ENCODE results near the gene CLIC3. TPM values are rescaled to one million over a fixed set of nuclear protein-coding genes. Genes with fewer than 3 reads are reported as not detected.
"Not testable (repeated sequence)": the region's sequence is repeated elsewhere in the genome, so short reads cannot be mapped to it uniquely, and the experiment has no call there.

Gene CLIC3, protein sequence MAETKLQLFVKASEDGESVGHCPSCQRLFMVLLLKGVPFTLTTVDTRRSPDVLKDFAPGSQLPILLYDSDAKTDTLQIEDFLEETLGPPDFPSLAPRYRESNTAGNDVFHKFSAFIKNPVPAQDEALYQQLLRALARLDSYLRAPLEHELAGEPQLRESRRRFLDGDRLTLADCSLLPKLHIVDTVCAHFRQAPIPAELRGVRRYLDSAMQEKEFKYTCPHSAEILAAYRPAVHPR
- polyA plus RNA-seq (ENCODE audit: insufficient read length in 4 of 4): 1 to 10 TPM in 1 of 4 donors, under 1 TPM in 3; 0.34 to 1.4 (median 0.57) TPM

DNA sequence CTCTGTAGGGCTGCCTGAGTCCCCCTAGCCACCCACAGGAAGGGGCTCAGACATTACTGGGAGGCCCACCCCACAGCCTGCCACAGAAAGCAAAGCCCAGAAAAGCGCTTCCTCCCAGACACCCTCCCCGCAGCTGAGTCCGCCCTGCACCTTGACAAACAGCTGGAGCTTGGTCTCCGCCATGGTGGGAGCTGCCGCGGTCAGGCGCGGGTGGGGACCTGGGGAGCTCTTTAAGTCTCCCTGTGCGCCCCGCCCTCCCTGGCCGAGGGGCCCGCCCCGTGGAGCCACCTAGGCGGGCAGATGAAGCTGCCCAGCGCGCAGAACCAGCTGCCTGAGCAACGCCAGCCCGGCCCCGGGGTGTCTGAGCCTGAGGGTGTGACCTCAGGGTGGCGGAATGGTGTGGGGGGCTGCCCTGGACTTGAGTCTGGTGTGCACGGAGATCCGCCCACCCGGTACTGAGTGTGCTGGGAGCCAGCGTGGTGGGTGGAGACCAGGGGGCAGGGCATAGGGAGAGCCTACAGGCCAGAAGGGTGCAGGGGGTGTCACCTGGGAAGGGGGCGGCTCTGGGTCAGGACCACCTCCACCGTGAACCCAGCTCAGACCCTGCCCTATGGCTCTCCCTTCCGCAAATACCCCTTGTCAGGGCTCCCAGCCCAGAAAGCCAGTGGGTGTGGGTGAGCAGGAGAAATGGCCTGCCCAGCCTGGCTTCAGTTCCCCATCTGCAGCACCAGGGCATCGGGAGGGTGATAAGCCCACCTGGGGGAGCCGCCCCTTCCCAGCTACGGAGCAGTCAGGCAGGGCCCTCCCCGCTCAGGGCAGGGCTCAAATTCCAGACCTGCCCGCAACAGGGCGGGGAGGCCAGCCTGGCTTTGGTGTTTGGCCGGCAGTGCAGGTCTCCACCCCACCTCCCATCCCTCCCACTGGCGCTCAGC lies at the start of gene CLIC3:
Gene CLIC3, minus strand, starts transcription at position 208 of the 932 bp plus-strand sequence. Its CDS starts 25 bp downstream, at position 183.
- DNase-seq (ENCODE audit: low read depth in 4 of 4, low spot score in 3 of 4): no peak

DNA sequence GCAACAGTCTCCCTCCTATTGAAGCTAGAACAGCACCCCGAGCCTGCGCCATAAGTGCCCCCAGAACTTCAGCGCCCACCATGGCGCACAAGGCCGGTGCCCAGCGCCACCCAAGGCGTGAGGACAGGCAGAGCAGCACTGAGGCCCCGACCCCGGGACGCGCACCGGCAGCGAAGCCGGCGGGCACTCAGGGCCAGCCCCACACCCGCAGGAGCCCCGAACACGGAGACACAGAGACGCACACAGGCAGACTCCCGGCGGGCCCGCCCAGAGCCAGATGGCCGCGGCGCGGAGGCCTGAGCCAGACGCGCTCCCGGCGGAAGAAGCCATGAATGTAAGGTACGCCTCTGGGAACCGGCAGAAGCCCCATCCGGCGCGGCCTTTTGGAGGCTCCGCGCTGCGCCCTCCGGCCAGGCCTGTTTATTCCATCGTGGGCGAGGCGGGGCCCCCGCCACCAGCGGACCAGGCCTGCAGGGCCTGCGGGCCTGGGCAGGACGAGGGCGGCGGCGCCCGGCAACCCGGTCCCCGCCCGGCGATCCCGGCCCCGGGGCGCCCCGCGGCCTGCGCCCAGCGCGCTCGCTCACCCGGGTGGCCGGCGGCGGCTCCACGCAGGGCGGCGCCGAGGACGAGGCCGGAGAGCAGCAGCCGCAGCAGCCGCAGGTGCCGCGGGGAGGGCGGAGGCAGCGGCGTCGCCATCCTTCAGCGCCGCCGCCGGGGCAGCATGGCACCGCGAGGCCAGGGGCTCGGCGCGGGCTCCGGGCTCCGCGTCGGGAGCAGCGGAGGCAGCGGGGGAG lies 49.1 kb upstream of the CLIC3 start:
- DNase-seq (ENCODE audit: low read depth in 4 of 4, low spot score in 3 of 4): no peak

- no peak for DNase-seq (ENCODE audit: low read depth in 4 of 4, low spot score in 3 of 4)
These were observed 48.3 kb upstream of the CLIC3 start for GRCh38 chr9:137044502-137045177.

DNA sequence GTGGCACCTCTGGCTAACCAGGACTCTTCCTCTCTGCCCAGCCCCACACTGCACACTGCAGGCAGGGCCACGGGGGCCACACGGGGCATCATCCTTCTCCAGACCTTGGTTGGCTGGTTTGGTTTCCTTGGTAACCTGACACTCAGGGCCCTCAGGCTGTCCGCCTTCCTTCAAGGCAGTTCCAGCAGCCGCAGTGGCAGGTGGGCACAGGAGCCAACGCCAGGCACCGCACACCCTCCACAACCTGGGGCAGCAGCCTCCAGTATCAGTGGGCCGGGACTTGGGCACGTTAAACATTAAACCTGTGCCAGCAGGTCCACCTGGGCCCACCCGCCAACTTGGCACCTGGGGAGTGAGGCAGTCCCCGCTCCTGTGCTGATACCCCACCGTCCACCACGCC lies 47.7 kb upstream of the CLIC3 start:
- no peak for DNase-seq (ENCODE audit: low read depth in 4 of 4, low spot score in 3 of 4)

DNA sequence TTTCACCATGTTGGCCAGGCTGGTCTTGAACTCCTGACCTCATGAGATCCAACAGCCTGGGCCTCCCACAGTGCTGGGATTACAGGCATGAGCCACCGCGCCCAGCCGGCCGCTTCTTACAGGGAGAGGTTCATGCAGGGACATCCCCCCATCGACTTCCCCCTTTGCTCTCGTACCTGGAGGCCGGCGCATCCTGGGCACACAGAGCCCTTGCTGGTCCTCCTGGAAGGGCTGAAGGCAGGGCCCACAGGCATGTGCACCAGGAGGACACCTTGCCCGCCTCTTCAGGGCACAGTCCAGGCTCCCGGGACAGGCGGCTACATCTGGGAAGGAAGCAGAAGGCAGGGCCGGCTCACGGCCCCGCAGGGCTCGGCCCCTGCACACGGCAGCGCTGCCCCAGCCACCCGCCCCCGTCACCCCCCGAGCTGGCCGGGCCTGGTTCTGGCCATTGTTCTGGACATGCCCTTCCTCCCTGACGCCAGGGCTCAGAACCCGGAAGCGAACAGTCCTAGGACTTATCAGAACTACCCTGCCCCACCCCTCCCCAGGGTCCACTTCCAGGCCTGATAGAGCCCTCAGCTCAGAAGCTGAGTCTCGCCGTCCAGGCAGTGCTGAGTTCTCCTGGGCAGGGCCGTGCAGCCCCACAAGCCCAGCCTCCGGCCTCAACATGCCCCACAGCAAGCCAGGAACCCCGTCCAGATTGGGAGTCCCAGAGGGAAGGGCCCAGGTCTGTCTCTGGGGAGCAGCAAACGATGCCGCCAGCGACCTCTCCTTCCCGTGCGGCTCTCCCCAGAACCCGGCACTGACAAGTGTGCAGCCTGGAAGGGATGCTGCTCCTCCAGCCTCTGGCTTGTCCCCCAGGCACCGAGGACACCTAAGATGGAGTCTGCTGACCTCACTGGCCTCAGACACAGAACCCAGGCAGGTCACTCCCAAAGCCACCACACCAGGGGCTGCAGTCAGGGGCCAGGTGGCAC lies 46.7 kb upstream of the CLIC3 start:
- no peak for DNase-seq (ENCODE audit: low read depth in 4 of 4, low spot score in 3 of 4)

DNA sequence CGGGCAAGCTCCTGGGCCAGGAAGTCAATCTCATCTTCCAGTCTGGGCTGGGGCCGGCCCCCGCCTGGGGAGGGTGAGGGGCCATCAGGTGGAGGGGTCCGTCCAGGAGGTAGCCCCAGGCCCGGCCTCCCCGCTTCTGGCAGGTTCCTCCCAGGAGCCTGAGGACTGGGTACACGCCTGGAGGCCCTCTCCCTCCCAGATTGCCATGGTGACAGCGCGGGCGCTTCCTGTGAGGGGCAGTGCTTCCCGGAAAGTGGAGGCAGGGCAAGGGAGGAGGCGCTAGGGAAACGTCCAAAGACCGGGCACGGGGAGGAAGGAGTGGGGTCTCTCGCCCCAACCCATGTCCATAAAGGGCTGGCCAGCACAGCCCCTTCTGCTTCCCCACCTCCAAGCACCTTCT lies 44.8 kb upstream of the CLIC3 start:
- DNase-seq (ENCODE audit: low read depth in 4 of 4, low spot score in 3 of 4): no peak

DNA sequence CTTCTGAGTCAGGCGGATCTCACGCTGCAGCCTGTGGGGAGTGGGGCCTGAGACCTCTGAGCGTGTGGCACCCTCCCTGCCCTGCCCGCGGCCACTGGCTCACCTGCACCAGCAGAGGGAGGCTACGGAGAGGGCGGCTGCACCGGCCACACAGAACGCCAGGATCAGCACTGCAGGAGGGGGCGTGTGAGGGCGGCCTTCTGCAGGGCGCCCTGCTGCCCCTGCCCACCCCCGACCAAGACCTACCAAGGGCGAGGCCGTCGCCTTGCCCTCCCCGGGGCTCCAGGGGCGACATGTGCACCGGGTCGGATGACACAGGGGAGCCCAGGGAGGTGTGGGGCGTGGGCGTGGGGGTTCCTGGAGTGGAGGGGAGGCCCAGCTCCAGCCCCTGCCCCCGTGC lies 44.2 kb upstream of the CLIC3 start:
- no peak for DNase-seq (ENCODE audit: low read depth in 4 of 4, low spot score in 3 of 4)

DNA sequence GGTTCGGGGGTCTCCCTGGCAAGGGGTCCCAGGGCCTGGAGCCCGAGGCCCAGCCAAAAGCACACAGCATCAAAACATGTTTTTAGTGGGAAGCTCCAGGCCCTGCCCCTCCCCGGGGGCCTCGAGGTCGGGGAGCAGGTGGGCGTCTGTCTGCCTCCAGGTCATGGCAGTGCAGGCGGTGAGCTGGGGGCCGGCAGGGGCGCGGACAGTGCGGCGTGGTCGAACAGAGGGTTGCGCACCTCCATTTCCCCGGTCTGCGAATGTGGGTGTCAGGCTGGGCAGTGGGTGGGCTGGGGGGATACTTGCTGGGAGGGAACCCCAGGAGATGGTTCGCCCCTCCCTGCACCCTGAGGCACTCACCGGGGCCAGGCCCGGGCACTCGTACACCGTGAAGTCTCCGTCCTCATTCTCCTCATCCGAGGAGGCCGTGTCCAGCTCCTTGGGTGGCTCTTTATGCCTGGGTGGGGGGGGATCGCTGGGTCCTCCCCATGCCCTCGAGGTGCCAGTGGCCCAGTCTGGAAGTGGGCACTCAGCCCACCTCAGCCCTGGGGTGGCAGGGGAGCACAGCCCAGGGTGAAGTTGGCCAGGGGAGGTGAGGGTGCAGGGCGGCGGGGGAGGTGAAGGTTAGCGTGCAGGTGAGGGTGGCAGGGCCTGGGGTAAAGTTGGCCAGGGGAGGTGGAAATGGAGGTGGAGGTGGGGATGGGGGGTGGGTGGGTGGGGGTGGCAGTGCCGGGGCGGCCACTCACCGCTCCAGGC lies 43.4 kb upstream of the CLIC3 start:
- DNase-seq (ENCODE audit: low read depth in 4 of 4, low spot score in 3 of 4): no peak

DNA sequence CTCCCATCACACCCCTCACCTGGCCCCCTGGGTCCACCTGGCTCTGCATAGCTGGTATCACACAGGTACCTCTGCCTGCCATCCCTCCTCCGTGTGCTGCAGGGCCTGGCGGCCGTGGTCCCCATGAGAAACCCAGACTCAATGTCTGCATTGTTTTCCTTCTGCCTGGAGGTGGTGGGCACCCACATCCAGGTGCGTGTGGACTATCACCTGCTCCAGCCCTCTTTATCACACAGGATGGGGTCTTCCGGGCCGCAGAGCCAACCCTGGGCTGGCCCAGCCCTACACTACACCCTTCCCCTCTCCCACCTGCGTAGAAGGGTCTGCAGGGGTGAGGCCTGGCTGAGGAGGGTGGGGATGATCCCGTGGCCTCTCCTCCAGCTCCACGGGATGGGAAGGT lies 42.5 kb upstream of the CLIC3 start:
- DNase-seq (ENCODE audit: low read depth in 4 of 4, low spot score in 3 of 4): no peak

DNA sequence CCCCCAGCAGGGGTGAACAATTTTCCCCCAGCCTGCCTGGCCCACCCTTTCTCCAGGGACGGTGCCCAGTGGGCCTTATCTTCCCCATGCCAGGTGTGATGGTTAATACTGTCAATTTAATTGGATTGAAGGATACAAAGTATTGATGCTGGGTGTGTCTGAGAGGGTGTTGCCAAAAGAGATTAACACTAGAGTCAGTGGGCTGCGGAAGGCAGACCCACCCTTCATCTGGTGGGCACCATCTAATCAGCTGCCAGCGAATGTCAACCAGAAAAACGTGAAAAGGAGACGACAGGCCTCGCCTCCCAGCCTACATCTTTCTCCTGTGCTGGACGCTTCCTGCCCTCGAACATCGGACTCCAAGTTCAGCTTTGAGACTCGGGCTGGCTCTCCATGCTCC lies 41.1 kb upstream of the CLIC3 start:
- DNase-seq (ENCODE audit: low read depth in 4 of 4, low spot score in 3 of 4): no peak

- DNase-seq (ENCODE audit: low read depth in 4 of 4, low spot score in 3 of 4): no peak
These were observed 40.7 kb upstream of the CLIC3 start for GRCh38 chr9:137037035-137037434.

DNA sequence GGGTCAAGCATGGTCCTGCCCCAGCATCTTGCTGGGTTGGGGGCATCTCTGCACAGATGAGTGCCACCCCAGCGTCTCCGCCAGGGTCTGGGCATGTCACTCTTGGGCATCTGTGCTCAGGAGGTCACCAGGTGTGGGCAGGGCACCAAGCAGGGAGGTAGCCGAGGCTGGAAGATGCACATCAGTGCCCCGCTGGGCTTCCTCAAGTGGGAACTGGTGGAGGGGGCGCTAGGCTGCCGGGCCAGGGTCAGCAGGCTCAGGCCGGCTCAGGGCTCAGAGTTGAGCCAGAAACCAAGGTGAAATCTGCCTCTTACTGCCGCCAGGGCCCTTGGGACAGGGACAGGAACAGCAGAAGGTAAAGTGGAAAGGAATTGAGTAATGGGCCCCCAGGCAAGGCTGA lies 39.6 kb upstream of the CLIC3 start:
- no peak for DNase-seq (ENCODE audit: low read depth in 4 of 4, low spot score in 3 of 4)

DNA sequence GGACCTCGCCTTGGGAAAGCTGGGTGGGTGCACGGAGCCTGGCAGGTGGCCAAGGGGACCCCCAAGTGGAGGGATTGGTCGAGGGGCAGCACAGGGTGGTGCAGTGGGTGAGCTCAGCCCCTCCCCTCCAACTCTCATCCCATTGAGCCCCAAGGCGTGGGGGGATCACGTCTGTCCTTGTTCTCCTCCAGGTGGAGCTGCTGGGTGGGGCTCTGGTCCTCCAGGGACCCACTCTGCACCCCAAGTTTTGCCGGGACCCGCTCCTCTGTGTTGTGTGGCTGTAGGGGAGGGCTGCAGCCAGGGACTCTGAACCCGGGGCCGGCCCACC lies 39.1 kb upstream of the CLIC3 start:
- no peak for DNase-seq (ENCODE audit: low read depth in 4 of 4, low spot score in 3 of 4)

- no peak for DNase-seq (ENCODE audit: low read depth in 4 of 4, low spot score in 3 of 4)
These were observed 38.5 kb upstream of the CLIC3 start for GRCh38 chr9:137034709-137035506.

- no peak for DNase-seq (ENCODE audit: low read depth in 4 of 4, low spot score in 3 of 4)
These were observed 37.8 kb upstream of the CLIC3 start for GRCh38 chr9:137034039-137034708.

DNA sequence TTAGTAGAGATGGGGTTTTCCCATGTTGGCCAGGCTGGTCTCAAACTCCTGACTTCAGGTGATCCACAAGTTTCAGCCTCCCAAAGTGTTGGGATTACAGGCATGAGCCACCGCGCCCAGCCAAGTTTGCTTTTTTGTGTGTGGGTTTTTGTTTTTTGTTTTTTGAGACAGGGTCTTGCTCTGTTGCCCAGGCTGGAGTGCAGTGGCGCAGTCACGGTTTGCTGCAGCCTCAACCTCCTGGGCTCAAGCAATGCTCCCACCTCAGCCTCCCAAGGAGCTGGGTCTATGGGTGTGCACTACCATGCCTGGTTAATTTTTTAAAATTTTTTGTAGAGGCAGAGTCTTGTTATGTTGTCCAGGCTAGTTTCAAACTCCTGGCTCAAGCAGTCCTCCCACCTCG lies 37.1 kb upstream of the CLIC3 start:
- DNase-seq (ENCODE audit: low read depth in 4 of 4, low spot score in 3 of 4): not testable (repeated sequence)

DNA sequence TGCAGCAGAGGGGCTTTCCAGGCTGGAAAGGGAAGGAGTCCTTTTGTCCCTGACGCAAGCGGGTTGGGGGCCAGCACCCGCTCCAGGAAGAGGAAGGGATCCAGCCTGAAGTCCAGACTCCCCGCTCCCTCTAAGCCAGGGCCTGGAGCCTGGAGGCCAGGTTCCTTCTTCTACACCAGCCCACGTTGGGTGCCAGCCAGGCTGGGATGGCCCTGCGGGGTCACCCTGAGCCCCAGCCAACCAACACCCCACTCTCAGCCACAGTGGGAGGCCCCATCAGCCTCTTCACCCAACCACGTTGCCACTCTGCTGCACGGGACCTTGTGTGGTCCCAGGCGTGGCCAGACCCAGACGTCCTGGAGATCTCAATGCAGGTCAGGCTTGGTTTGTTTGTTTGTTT lies 36.5 kb upstream of the CLIC3 start:
- DNase-seq (ENCODE audit: low read depth in 4 of 4, low spot score in 3 of 4): no peak

Measured in left renal pelvis (tissue), 4 donors.